ENCODE measurements around the gene SIPA1L3. TPM values are rescaled to one million over a fixed set of nuclear protein-coding genes. Genes with fewer than 3 reads are reported as not detected.

SIPA1L3 gene
- polyA plus RNA-seq, 1 donor from 2014 or later = 2.8 TPM

DNA sequence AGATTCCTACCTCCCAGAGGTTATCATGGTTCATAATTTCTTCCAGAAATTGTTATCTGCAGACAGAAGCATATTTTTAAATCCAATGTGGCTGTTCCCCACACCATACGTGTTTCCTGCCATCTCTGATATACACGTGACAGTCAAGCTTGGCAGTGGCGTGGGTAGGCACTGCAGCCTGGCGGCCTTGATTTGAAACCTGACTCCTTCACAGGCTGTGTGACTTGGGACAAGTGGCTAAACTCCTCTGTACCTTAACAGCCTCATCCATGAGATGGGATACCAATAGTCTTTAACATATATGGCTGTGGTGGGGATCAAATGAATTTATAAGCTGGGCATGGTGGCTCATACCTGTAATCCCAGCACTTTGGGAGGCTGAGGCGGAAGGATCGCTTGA lies 283.8 kb downstream of the SIPA1L3 start:
- Histone ChIP-seq H3K9me3 (ENCODE audit: low read length) (no peaks in the 10 kb centered on the region), H3K9me2 (ENCODE audit: insufficient read depth, low read length) (no peaks in the 10 kb centered on the region), H4K20me1 (ENCODE audit: insufficient read depth) (no peaks in the 10 kb centered on the region), H3K4me3 (ENCODE audit: low read length) (no peak overlapping the region), H3K4me2 (ENCODE audit: low read length) (no peak overlapping the region), H3K27ac (ENCODE audit: low read length) (no peak overlapping the region), H3K36me3 (ENCODE audit: insufficient read depth, low read length) (no peaks in the 10 kb centered on the region), H3K9ac (ENCODE audit: low read length) (no peak overlapping the region), H3F3A (ENCODE audit: insufficient read depth, low read length, poor library complexity, severe bottlenecking) (no peaks in the 10 kb centered on the region), H3K27me3 (ENCODE audit: insufficient read depth, low read depth, low read length) (no peaks in the 10 kb centered on the region), H2AFZ (ENCODE audit: low read depth, low read length) (no peak overlapping the region), H3K79me2 (replicated peaks; ENCODE audit: insufficient read depth, low read length) (no peaks in the 10 kb centered on the region)
- TF ChIP-seq RAD21 (conservative IDR thresholded peaks at IDR 0.05) (no peak), SMC3 (conservative IDR thresholded peaks at IDR 0.05; ENCODE audit: poor library complexity) (no peak), EZH2 (IDR thresholded peaks at IDR 0.05; ENCODE audit: borderline replicate concordance, insufficient read depth, low read length, poor library complexity, severe bottlenecking) (no peak), EP300 (conservative IDR thresholded peaks at IDR 0.05; ENCODE audit: poor library complexity, severe bottlenecking) (no peak), MXI1 (conservative IDR thresholded peaks at IDR 0.05; ENCODE audit: poor library complexity, severe bottlenecking) (no peak)
- TF ChIP-seq, protein P1, sequence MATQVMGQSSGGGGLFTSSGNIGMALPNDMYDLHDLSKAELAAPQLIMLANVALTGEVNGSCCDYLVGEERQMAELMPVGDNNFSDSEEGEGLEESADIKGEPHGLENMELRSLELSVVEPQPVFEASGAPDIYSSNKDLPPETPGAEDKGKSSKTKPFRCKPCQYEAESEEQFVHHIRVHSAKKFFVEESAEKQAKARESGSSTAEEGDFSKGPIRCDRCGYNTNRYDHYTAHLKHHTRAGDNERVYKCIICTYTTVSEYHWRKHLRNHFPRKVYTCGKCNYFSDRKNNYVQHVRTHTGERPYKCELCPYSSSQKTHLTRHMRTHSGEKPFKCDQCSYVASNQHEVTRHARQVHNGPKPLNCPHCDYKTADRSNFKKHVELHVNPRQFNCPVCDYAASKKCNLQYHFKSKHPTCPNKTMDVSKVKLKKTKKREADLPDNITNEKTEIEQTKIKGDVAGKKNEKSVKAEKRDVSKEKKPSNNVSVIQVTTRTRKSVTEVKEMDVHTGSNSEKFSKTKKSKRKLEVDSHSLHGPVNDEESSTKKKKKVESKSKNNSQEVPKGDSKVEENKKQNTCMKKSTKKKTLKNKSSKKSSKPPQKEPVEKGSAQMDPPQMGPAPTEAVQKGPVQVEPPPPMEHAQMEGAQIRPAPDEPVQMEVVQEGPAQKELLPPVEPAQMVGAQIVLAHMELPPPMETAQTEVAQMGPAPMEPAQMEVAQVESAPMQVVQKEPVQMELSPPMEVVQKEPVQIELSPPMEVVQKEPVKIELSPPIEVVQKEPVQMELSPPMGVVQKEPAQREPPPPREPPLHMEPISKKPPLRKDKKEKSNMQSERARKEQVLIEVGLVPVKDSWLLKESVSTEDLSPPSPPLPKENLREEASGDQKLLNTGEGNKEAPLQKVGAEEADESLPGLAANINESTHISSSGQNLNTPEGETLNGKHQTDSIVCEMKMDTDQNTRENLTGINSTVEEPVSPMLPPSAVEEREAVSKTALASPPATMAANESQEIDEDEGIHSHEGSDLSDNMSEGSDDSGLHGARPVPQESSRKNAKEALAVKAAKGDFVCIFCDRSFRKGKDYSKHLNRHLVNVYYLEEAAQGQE (IDR thresholded peaks at IDR 0.05; ENCODE audit: borderline replicate concordance) = no peak

DNA sequence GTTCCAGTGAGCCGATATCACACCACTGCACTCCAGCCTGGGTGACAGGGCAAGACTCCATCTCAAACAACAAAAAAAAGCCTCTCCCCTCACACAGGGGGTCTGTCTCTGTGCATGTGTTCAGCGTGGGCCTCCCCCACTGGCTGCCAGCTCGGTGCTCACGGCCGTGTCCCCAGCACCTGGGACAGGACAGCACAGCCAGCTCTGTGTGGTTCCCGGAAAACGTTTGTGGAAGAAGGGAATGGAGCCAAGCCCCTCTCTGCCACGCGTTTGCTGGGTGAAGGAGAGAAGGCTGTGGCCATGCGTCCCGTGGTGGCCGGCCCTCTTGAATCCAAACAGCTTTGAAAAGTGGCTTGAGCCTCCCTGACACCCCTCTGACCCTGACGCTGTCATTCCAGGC lies 284.7 kb downstream of the SIPA1L3 start:
- no peak overlapping the region for H2AFZ ChIP-seq (ENCODE audit: low read depth, low read length)
- H3K27me3 ChIP-seq (ENCODE audit: insufficient read depth, low read depth, low read length) = no peaks in the 10 kb centered on the region
- H4K20me1 ChIP-seq (ENCODE audit: insufficient read depth) = no peaks in the 10 kb centered on the region
- TF ChIP-seq, protein P2, sequence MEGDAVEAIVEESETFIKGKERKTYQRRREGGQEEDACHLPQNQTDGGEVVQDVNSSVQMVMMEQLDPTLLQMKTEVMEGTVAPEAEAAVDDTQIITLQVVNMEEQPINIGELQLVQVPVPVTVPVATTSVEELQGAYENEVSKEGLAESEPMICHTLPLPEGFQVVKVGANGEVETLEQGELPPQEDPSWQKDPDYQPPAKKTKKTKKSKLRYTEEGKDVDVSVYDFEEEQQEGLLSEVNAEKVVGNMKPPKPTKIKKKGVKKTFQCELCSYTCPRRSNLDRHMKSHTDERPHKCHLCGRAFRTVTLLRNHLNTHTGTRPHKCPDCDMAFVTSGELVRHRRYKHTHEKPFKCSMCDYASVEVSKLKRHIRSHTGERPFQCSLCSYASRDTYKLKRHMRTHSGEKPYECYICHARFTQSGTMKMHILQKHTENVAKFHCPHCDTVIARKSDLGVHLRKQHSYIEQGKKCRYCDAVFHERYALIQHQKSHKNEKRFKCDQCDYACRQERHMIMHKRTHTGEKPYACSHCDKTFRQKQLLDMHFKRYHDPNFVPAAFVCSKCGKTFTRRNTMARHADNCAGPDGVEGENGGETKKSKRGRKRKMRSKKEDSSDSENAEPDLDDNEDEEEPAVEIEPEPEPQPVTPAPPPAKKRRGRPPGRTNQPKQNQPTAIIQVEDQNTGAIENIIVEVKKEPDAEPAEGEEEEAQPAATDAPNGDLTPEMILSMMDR (IDR thresholded peaks at IDR 0.05; ENCODE audit: poor library complexity, severe bottlenecking) = no peak
- TF ChIP-seq TAF1 (IDR thresholded peaks at IDR 0.05; ENCODE audit: low read depth) = no peak
- TF ChIP-seq EZH2 (IDR thresholded peaks at IDR 0.05; ENCODE audit: borderline replicate concordance, insufficient read depth, low read length, poor library complexity, severe bottlenecking) = no peak
- no peak for TF ChIP-seq SMC3 (conservative IDR thresholded peaks at IDR 0.05; ENCODE audit: poor library complexity)
- TF ChIP-seq RAD21 (conservative IDR thresholded peaks at IDR 0.05) = no peak
- TF ChIP-seq, protein P1 (IDR thresholded peaks at IDR 0.05; ENCODE audit: borderline replicate concordance) = no peak
- TF ChIP-seq MXI1 (conservative IDR thresholded peaks at IDR 0.05; ENCODE audit: poor library complexity, severe bottlenecking) = no peak
- TF ChIP-seq POLR2AphosphoS5 (IDR thresholded peaks at IDR 0.05) = no peak
- no peak for TF ChIP-seq EP300 (conservative IDR thresholded peaks at IDR 0.05; ENCODE audit: poor library complexity, severe bottlenecking)
- no peak overlapping the region for H3K27ac ChIP-seq (ENCODE audit: low read length)
- no peaks in the 10 kb centered on the region for H3K9me2 ChIP-seq (ENCODE audit: insufficient read depth, low read length)
- H3K4me3 ChIP-seq (ENCODE audit: low read length) = no peak overlapping the region
- no peaks in the 10 kb centered on the region for H3K9me3 ChIP-seq (ENCODE audit: low read length)
- H3K9ac ChIP-seq (ENCODE audit: low read length) = no peak overlapping the region
- H3K36me3 ChIP-seq (ENCODE audit: insufficient read depth, low read length) = no peaks in the 10 kb centered on the region
- H3K79me2 ChIP-seq (replicated peaks; ENCODE audit: insufficient read depth, low read length) = no peaks in the 10 kb centered on the region
- no peaks in the 10 kb centered on the region for H3F3A ChIP-seq (ENCODE audit: insufficient read depth, low read length, poor library complexity, severe bottlenecking)
- no peak overlapping the region for H3K4me2 ChIP-seq (ENCODE audit: low read length)

All from neural cell (in vitro differentiated cells).